HFF-Myc (cell line): Measurements from ENCODE around the gene NR1H3.

Experiments used
- DNase-seq: peaks from one replicate; pipeline ENCODE4 v3.0.0-alpha.2; 2011; ENCODE audit warnings: low read depth; ENCODE audit errors: extremely low read depth
- H3K4me3 ChIP-seq: replicated peaks from 2 replicates; pipeline ENCODE4 v1.5.1; 2011; ENCODE audit warnings: low read depth, mild to moderate bottlenecking, control low read depth, low read length
- TF ChIP-seq, protein P1 (sequence below): IDR thresholded peaks from 2 replicates; pipeline ENCODE4 v1.5.1; 2012; ENCODE audit warnings: mild to moderate bottlenecking, low read depth, low read length, control low read depth; ENCODE audit errors: missing control alignments

The NR1H3 gene

DNA sequence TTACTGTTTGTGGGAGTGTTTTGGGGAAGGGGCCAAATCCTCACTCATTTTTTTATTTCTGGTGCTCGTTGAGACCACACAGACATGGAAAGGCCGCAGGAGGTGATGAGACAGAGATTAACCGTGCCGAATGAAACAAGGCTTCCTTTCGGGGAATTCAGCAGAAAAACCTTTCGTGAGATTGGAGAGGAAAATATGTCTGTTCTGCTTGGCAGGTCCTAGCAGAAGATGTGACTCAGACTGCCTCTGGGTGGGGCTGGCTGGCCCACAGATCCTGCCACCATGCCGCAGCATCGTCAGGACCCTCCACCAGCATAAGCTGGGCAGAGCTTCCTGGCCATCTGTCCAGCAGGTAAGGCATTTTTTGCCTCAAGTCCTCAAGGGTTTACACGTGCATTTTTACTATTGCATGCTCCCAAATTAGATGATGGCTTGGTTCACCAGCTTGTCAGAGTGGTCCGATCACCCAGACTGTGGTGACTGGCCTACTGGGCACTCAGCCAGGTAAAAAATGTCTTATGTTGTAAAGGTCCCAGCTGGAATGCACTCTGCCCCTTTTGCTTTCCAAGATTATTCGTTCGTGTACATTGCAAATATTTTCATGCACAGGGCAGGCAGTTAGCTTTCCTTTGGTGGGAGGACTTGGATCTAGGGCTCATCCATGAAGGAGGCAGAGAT is 41.5 kb upstream of the NR1H3 start:
- DNase-seq = no peak
- peak overlapping the region; percentile 61 for H3K4me3 ChIP-seq
- TF ChIP-seq, protein P1, sequence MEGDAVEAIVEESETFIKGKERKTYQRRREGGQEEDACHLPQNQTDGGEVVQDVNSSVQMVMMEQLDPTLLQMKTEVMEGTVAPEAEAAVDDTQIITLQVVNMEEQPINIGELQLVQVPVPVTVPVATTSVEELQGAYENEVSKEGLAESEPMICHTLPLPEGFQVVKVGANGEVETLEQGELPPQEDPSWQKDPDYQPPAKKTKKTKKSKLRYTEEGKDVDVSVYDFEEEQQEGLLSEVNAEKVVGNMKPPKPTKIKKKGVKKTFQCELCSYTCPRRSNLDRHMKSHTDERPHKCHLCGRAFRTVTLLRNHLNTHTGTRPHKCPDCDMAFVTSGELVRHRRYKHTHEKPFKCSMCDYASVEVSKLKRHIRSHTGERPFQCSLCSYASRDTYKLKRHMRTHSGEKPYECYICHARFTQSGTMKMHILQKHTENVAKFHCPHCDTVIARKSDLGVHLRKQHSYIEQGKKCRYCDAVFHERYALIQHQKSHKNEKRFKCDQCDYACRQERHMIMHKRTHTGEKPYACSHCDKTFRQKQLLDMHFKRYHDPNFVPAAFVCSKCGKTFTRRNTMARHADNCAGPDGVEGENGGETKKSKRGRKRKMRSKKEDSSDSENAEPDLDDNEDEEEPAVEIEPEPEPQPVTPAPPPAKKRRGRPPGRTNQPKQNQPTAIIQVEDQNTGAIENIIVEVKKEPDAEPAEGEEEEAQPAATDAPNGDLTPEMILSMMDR = no peak

DNA sequence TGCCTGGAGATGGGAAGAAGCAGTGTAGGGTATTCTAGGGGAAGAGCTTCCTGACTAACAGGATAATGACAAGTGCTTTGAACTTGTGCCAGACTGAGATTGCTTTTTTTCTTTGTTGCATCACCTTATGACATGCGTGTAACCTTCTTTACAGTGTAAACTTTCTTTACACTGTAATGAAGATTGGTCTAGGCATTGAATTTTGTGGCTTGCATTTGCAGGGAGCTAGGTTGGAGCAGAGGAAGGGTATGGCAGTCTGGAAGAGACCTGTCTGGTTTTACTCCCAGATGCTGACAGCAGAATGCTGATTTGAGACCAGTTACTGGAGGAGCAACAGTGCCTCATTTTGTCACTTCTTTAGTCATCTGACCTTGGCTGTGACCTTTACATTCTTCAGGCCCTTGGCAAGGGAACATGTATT is 37.4 kb upstream of the NR1H3 start:
- TF ChIP-seq, protein P1 = no peak
- H3K4me3 ChIP-seq = no peak overlapping the region
- DNase-seq = no peak

DNA sequence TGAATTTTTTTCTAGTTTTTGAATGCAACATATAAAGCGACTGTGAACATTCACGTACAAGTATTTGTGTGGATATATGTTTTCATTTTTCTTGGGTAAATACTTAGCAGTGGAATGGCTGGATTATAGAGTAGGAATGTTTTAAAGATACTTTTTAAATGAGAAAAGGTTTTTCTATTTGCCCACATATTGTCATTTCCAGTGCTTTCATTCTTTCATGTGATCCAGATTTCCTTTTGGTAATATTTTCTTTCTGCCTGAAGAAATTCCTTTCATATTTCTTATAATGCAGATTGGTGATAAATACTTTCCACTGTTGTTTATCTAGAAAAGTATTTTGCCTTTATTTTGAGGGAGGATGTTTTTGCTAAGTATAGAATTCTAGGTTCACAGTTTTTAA is 35.1 kb upstream of the NR1H3 start:
- DNase-seq = no peak
- TF ChIP-seq, protein P1 = no peak
- no peak overlapping the region for H3K4me3 ChIP-seq

DNA sequence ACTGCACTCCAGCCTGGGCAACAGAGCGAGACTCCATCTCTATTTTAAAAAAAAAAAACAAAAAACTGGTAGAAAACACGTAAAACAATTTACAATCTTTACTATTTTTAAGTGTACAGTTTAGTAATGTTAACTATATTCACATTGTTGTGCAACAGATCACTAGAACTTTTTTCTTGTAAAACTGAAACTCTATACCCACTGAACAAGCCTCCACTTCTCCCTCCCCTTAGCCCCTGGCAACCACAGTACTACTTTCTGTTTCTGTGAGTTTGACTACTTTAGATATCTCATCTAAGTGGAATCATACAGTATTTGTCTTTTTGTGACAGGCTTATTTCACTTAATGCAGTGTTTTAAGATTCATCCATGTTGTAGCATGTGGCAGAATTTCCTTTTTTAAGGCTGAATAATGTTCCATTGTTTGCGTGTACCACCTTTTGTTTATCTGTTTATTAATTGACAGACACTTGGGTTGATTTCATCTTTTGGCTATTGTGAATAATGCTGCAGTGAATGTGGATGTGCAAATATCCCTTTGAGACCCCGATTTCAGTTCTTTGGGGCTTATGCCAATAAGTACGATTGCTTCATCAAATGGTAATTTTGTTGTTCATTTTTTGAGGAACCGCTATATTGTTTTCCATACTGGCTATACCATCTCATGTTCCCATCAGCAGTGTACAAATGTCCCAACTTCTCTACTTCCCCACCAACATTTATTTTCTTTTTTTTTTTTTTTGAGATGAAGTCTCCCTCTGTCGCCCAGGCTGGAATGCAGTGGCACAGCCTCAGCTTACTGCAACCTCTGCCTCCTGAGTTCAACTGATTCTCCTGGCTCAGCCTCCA is 32.0 kb upstream of the NR1H3 start:
- H3K4me3 ChIP-seq = no peak overlapping the region
- TF ChIP-seq, protein P1 = no peak
- no peak for DNase-seq

DNA sequence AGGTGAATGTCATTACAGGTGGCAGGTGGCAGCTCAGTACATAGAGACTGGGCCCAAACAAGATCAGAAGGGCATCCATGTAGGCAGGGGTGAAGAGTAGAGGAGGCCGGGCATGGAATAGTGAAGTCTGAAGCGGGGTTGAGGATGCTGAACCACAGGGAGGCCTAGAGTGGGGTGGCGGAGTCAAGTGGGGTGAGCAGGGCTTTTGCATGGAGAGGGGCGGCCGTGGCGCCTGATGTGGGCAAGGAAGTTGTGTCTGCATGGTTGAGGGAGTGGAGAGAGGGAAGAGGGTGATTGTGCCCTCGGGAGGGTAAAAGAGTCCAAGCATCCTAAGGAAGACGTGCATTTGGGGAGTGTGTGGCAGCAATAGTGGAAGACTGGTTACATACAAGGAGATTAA is 28.6 kb upstream of the NR1H3 start:
- TF ChIP-seq, protein P1 = no peak
- DNase-seq = no peak
- H3K4me3 ChIP-seq = no peak overlapping the region

DNA sequence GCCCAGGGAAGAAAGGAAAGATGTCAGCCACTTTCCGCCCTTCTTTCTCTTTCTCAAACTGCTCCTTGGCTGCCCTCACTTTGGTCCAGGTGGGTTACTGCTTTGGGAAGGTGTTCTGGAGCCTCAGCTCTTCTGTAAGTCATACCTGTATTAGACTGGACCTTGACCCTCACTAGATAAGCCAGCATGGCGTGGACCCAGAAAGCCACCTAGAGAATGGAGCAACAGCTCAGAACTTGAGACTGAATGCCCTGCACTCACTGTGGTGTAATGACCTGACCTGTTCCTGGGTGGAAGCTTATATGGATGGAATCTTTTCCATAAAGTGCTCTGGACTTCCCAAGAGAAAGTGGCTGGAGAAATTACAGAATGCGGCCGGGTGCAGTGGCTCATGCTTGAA is 24.7 kb upstream of the NR1H3 start:
- H3K4me3 ChIP-seq = no peak overlapping the region
- DNase-seq = no peak
- TF ChIP-seq, protein P1 = no peak
